Heart left ventricle (tissue), 16 donors: ENCODE measurements around the gene CERS5. TPM values are rescaled to one million over a fixed set of nuclear protein-coding genes. Genes with fewer than 3 reads are reported as not detected.
A peak's percentile ranks its signal among the peaks of the same experiment; 100 is the strongest.

ENCODE experiments used
- ATAC-seq, 4 donors: fragments of 200-7000 bp; cut with Tn5 transposase; one replicate each; pipeline ENCODE4 v1.9.1; 2020 to 2022; ENCODE audit warnings: moderate library complexity in 4 of 4, mild to moderate bottlenecking in 3 of 4, moderate number of reproducible peaks in 1 of 4
- DNase-seq, 5 donors: peaks; one replicate each; pipeline ENCODE4 v3.0.0-alpha.2; 2020
- H3K27ac ChIP-seq, 12 donors: fragments of 200-600 bp; sonication (generic) in 4 of 12; one replicate each; pipeline versions ENCODE4 v1.5.0 to v1.8.0; 2016 to 2022; ENCODE audit warnings: mild to moderate bottlenecking in 2 of 12
- H3K27me3 ChIP-seq, 9 donors: fragments of 200-600 bp; sonication (generic) in 2 of 9; one replicate each; pipeline versions ENCODE4 v1.5.1 to v1.8.0; 2016 to 2022; ENCODE audit warnings: mild to moderate bottlenecking in 3 of 9
- H3K36me3 ChIP-seq, 9 donors: fragments of 200-600 bp; sonication (generic) in 2 of 9; one replicate each; pipeline versions ENCODE4 v1.5.0 to v1.8.0; 2018 to 2022; ENCODE audit warnings: mild to moderate bottlenecking in 2 of 9
- H3K4me1 ChIP-seq, 12 donors: fragments of 200-600 bp; sonication (generic) in 4 of 12; one replicate each; pipeline versions ENCODE4 v1.5.0 to v1.8.0; 2016 to 2022; ENCODE audit warnings: mild to moderate bottlenecking in 3 of 12
- H3K4me3 ChIP-seq, 12 donors: fragments of 200-600 bp; sonication (generic) in 4 of 12; one replicate each; pipeline versions ENCODE4 v1.5.0 to v1.8.0; 2017 to 2022; ENCODE audit warnings: mild to moderate bottlenecking in 9 of 12, moderate library complexity in 4 of 12
- H3K9me3 ChIP-seq, 12 donors: fragments of 200-600 bp; sonication (generic) in 4 of 12; one replicate each; pipeline versions ENCODE4 v1.5.0 to v1.8.0; 2016 to 2022; ENCODE audit warnings: mild to moderate bottlenecking in 1 of 12
- POLR2A ChIP-seq, 2 donors: fragments of 450-650 bp; IDR thresholded peaks; one replicate each; pipeline ENCODE4 v1.6.1; 2017; ENCODE audit warnings: antibody characterized with exemption in 2 of 2, mild to moderate bottlenecking in 2 of 2, moderate library complexity in 2 of 2
- WGBS, 4 donors: extraction: QIAGEN DNeasy Blood & Tissue Kit in 2 of 4; methylation state at CpG; one replicate each; pipeline versions ENCODE4 v1.1.5 to v1.1.7; 2013 to 2018; 5-methylcytosine and 5-hydroxymethylcytosine counted together
- intact Hi-C, 10 donors: fragments of 100-400 bp; cut with DNase I; formaldehyde crosslinking; loops; one replicate each; pipeline versions ENCODE4 v1.11.1 to v1.14.2; 2022
- polyA plus RNA-seq, 2 donors: library from polyadenylated mRNA; stranded (reverse); fragments of 200-250 nt; gene quantifications; one replicate each; pipeline ENCODE4 v1.2.3, GENCODE V29; 2013
- total RNA-seq, 9 donors: library from RNA; depleted of rRNA in 2 of 9; stranded (reverse); fragments of >200 nt in 2 of 9; fragmentation: NEBNext Ultra II Directional in 3 of 9; extraction: Animal tissue kit (Norgen Biotek cat#: 25700) in 3 of 9; gene quantifications; one replicate each; pipeline versions ENCODE4 v1.1.0 to v1.2.4, GENCODE V29; 2016 to 2023
- TF ChIP-seq, protein P1 (sequence below), 12 donors: fragments of 200-600 bp; sonication (generic) in 4 of 12; IDR thresholded peaks; one replicate each; pipeline versions ENCODE4 v1.5.0 to v1.8.0; 2018 to 2022; ENCODE audit warnings: antibody characterized with exemption in 12 of 12, mild to moderate bottlenecking in 5 of 12
- donor health status: ischemic (EF 13 %, LVEDD 7.1; RV severe dilation, severe dysfunction).
- donor health status: healthy with polysubstance abuse.
- donor health status: DM: no; HTN: yes; CAD: no.
- donor health status: DM: no; HTN: no; CAD: no.
- donor health status: ischemic (EF 25% LVEDD 6.9; RV normal size, moderate dysfunction).
- donor health status: ischemic (EF 25% LVEDD 5.7; RV mildly dilated, moderate dysfunction).
- donor health status: healthy.
- donor health status: DM: yes; HTN: yes; CAD: no.
- donor health status: ischemic (EF 35%, LVEDD 5.7; RV mildly dilated, moderate dysfunction).
- donor health status: nonischemic (EF 11% LVEDD 7.7; RV severe dilation, severe dysfunction).
- donor health status: DM: yes; HTN: yes; CAD: no.
- donor health status: PGD.
- donor health status: ischemic (EF 29% LVEDD 5.4; RV normal size, mild dysfunction).
- donor health status: nonischemic (EF 23%, LVEDD 6.1; RV moderate dilation, normal function).

CERS5 gene
- total and polyA plus RNA-seq, 11 donors: 6.8 to 28.4 (median 11.7) TPM

DNA sequence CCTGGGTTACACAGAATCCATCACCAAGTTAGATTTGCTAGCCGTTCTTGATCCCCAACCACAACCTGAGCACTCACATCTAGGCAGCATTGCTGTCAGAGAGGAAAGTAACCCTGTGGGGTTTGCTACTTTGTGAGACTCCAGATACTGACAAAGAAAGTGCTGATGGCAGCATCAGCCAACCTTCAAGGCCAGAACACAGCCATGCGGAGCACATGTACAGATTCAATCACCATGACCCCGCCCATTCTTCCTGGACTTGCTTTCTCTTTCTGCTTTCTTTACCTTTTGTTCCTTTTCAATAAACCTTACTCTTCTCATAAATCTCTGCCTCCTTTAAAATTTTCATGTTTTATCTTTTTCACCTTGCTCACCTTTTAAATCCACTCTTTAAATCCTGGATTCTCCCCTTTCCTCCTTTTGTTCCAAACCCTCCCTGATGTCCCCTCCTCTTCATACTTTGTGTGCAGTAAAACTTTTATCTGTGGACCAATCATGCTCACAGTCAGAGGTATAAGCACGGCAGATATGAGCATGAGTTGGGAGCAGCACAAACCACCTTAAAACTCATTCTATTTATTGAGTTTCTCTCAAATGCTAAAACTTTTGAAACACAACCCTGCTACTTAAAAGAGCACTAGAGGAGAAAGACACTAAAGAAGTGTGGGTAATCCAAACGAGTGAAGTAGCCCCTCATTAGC, 21.9 kb upstream of the CERS5 start:
- TF ChIP-seq POLR2A (IDR thresholded peaks at IDR 0.05): no peak
- TF ChIP-seq, protein P1, sequence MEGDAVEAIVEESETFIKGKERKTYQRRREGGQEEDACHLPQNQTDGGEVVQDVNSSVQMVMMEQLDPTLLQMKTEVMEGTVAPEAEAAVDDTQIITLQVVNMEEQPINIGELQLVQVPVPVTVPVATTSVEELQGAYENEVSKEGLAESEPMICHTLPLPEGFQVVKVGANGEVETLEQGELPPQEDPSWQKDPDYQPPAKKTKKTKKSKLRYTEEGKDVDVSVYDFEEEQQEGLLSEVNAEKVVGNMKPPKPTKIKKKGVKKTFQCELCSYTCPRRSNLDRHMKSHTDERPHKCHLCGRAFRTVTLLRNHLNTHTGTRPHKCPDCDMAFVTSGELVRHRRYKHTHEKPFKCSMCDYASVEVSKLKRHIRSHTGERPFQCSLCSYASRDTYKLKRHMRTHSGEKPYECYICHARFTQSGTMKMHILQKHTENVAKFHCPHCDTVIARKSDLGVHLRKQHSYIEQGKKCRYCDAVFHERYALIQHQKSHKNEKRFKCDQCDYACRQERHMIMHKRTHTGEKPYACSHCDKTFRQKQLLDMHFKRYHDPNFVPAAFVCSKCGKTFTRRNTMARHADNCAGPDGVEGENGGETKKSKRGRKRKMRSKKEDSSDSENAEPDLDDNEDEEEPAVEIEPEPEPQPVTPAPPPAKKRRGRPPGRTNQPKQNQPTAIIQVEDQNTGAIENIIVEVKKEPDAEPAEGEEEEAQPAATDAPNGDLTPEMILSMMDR (IDR thresholded peaks at IDR 0.05): no peak
- no peaks in the 10 kb centered on the region for H3K9me3 ChIP-seq
- no peak for DNase-seq
- peaks cover 0 to 63% (median 38%) of the 10 kb centered on the region in 9 donors for H3K36me3 ChIP-seq
- H3K27ac ChIP-seq: peak overlapping the region in 2 of 12 donors; percentile 15 to 76
- H3K4me1 ChIP-seq: peaks cover 0 to 51% (median 27%) of the 10 kb centered on the region in 12 donors
- intact Hi-C loops: loop anchor here in 6 of 10 donors (5.0 to 10.0 kb wide), 3 partner anchors 126 to 224 kb away; partner anchors contain the start of gene AQP5 (in 1 of the 6)
- H3K4me3 ChIP-seq: no peak overlapping the region
- ATAC-seq: no peak
- 91 to 93% (median 92%) methylated on average over 5 of the region's 5 CpGs for WGBS, 4 donors
- H3K27me3 ChIP-seq: no peaks in the 10 kb centered on the region

DNA sequence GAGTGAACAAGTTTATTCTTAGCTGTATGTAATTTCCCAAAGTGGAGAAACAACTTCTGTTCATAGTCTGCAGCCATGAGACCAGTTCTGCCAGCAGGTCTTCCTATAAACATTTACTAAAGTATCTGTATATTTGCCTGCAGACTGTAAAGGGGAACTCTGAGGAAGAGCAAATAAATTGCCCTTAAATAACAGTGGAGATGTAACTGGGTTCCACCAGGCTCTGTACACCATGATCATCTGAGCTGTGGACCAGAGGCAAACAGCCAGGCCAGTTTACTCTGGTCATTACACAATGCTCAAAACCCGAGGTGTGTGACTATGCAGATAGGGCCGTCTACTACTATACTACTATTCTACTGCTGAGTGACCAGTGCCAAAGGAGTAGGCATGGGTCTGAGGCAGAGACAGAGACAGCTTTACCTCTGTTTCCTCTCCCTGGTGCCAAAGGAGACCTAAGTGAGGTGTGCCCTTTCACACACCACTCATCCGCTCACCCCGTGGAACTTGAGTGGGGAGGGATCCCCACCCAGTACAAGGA, 21.1 kb upstream of the CERS5 start:
- no peak overlapping the region for H3K4me3 ChIP-seq
- DNase-seq: no peak
- no peaks in the 10 kb centered on the region for H3K27me3 ChIP-seq
- H3K36me3 ChIP-seq: peaks cover 0 to 59% (median 35%) of the 10 kb centered on the region in 9 donors
- peaks cover 0 to 57% (median 28%) of the 10 kb centered on the region in 12 donors for H3K4me1 ChIP-seq
- intact Hi-C loops: loop anchor here in 6 of 10 donors (5.0 to 10.0 kb wide), 3 partner anchors 126 to 224 kb away; partner anchors contain the start of gene AQP5 (in 1 of the 6)
- peak; percentile 39 to 70 (median 56) for ATAC-seq
- H3K27ac ChIP-seq: peak overlapping the region in 3 of 12 donors; percentile 15 to 76 (median 32)
- 70 to 83% (median 74%) methylated on average over 4 of the region's 4 CpGs for WGBS, 4 donors
- no peaks in the 10 kb centered on the region for H3K9me3 ChIP-seq
- no peak for TF ChIP-seq POLR2A (IDR thresholded peaks at IDR 0.05)
- TF ChIP-seq, protein P1 (IDR thresholded peaks at IDR 0.05): no peak

DNA sequence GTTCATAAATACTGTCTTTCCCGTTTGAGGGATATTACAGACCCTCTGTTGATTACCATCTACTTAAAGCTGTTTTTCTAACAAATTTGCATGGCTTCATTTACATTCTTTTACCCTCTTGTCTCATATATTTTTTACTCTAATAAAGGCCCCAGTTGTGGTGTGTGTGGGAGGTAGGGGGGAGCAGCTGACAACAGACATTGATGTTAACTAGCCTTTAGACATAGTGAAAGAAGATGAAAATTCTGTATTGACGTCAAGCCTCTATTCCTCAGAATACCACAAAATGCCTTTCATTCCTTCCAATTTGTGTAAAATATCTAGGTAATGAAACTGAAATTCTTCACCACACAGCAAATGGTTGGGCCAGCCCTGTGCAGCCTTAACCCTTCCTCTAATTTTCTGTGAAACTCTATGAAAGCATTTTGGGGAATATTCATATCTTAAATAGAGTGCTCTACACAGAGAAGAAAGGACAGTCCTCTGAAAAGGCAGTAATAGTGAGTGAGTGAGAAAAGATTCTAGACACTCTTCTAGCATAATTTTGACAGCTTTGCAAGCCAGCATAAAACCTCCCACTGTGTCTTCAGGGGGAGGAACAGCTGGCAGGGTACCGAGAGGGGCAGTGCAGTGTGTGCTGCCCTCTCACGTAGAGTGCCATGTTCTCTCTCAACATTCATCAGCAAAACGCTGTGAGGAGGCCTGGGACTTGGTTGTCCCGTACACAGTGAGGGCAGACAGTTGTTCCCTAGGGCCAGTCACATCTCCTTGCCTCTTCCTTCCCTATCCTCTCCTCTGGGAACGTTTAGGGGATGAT, 20.1 kb upstream of the CERS5 start:
- Histone ChIP-seq H3K4me3 (no peak overlapping the region), H3K9me3 (no peaks in the 10 kb centered on the region), H3K36me3 (peaks cover 0 to 54% (median 31%) of the 10 kb centered on the region in 9 donors), H3K27me3 (no peaks in the 10 kb centered on the region), H3K27ac (peak overlapping the region in 6 of 12 donors; percentile 15 to 76 (median 36)), H3K4me1 (peaks cover 0 to 57% (median 28%) of the 10 kb centered on the region in 12 donors)
- ATAC-seq (peak in 2 of 4 donors; percentile 23 to 25), DNase-seq (no peak)
- no peak for TF ChIP-seq POLR2A (IDR thresholded peaks at IDR 0.05)
- TF ChIP-seq, protein P1 (IDR thresholded peaks at IDR 0.05): no peak
- intact Hi-C loops: loop anchor here in 6 of 10 donors (5.0 to 10.0 kb wide), 3 partner anchors 128 to 222 kb away; partner anchors contain the start of gene AQP5 (in 1 of the 6)
- WGBS, 4 donors: 54 to 69% (median 64%) methylated on average over 7 of the region's 7 CpGs
